Measurements from ENCODE around the gene PI4KB. TPM values are rescaled to one million over a fixed set of nuclear protein-coding genes. Genes with fewer than 3 reads are reported as not detected.

Gene PI4KB
- total RNA-seq, 1 experiment from 2014 or later = 62.8 TPM

GRCh38 chr1:151369302-151369610 lies 42.0 kb upstream of the PI4KB start:
- Histone ChIP-seq H3K27ac (ENCODE audit: low read depth, low read length, poor library complexity, severe bottlenecking) (no peak overlapping the region), H3K27me3 (replicated peaks; ENCODE audit: insufficient read depth, low read depth, low read length, poor library complexity) (no peaks in the 10 kb centered on the region), H3K36me3 (ENCODE audit: insufficient read depth, low read length, poor library complexity, severe bottlenecking) (no peaks in the 10 kb centered on the region), H3K9me3 (ENCODE audit: low read depth, low read length, poor library complexity, severe bottlenecking) (no peaks in the 10 kb centered on the region), H3K4me3 (ENCODE audit: low read depth, low read length, poor library complexity, severe bottlenecking) (no peak overlapping the region), H3K4me1 (ENCODE audit: insufficient read depth, low read length, poor library complexity, severe bottlenecking) (peaks cover 30% of the 10 kb centered on the region)
- ChIA-PET POLR2A (ENCODE audit: low non-redundant PET) (no interaction called here), CTCF (interaction anchor here (0.6 kb wide), 1 partner anchor 324 kb away, joined by 9 read pairs; no protein-coding TSS in a partner anchor)
- no peak for DNase-seq (ENCODE audit: low spot score)
- intact Hi-C loops (cut with micrococcal nuclease; ENCODE audit: unreplicated experiment) = no loop called here
- BruUV-seq (replicated peaks) = no TSS peak
- TF ChIP-seq, protein P1, sequence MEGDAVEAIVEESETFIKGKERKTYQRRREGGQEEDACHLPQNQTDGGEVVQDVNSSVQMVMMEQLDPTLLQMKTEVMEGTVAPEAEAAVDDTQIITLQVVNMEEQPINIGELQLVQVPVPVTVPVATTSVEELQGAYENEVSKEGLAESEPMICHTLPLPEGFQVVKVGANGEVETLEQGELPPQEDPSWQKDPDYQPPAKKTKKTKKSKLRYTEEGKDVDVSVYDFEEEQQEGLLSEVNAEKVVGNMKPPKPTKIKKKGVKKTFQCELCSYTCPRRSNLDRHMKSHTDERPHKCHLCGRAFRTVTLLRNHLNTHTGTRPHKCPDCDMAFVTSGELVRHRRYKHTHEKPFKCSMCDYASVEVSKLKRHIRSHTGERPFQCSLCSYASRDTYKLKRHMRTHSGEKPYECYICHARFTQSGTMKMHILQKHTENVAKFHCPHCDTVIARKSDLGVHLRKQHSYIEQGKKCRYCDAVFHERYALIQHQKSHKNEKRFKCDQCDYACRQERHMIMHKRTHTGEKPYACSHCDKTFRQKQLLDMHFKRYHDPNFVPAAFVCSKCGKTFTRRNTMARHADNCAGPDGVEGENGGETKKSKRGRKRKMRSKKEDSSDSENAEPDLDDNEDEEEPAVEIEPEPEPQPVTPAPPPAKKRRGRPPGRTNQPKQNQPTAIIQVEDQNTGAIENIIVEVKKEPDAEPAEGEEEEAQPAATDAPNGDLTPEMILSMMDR (conservative IDR thresholded peaks at IDR 0.05; ENCODE audit: low read depth, low read length) = no peak
- TF ChIP-seq EZH2 (IDR thresholded peaks at IDR 0.05; ENCODE audit: borderline replicate concordance, low read depth, low read length, poor library complexity, severe bottlenecking) = no peak

- intact Hi-C loops (cut with micrococcal nuclease; ENCODE audit: unreplicated experiment) = no loop called here
- no peaks in the 10 kb centered on the region for H3K36me3 ChIP-seq (ENCODE audit: insufficient read depth, low read length, poor library complexity, severe bottlenecking)
- BruUV-seq (replicated peaks) = no TSS peak
- H3K27ac ChIP-seq (ENCODE audit: low read depth, low read length, poor library complexity, severe bottlenecking) = no peak overlapping the region
- H3K4me1 ChIP-seq (ENCODE audit: insufficient read depth, low read length, poor library complexity, severe bottlenecking) = peaks cover 30% of the 10 kb centered on the region
- H3K4me3 ChIP-seq (ENCODE audit: low read depth, low read length, poor library complexity, severe bottlenecking) = no peak overlapping the region
- H3K9me3 ChIP-seq (ENCODE audit: low read depth, low read length, poor library complexity, severe bottlenecking) = no peaks in the 10 kb centered on the region
- CTCF ChIA-PET = interaction anchor here (0.6 kb wide), 1 partner anchor 324 kb away, joined by 9 read pairs; no protein-coding TSS in a partner anchor
- POLR2A ChIA-PET (ENCODE audit: low non-redundant PET) = interaction anchor here (0.6 kb wide), 1 partner anchor 31 kb away, joined by 6 read pairs; the partner anchor contains the start of gene PSMB4
- TF ChIP-seq EZH2 (IDR thresholded peaks at IDR 0.05; ENCODE audit: borderline replicate concordance, low read depth, low read length, poor library complexity, severe bottlenecking) = no peak
- TF ChIP-seq, protein P1 (conservative IDR thresholded peaks at IDR 0.05; ENCODE audit: low read depth, low read length) = no peak
- H3K27me3 ChIP-seq (replicated peaks; ENCODE audit: insufficient read depth, low read depth, low read length, poor library complexity) = no peaks in the 10 kb centered on the region
- DNase-seq (ENCODE audit: low spot score) = no peak
Measured at GRCh38 chr1:151368393-151369301, 41.4 kb upstream of the PI4KB start.

DNA sequence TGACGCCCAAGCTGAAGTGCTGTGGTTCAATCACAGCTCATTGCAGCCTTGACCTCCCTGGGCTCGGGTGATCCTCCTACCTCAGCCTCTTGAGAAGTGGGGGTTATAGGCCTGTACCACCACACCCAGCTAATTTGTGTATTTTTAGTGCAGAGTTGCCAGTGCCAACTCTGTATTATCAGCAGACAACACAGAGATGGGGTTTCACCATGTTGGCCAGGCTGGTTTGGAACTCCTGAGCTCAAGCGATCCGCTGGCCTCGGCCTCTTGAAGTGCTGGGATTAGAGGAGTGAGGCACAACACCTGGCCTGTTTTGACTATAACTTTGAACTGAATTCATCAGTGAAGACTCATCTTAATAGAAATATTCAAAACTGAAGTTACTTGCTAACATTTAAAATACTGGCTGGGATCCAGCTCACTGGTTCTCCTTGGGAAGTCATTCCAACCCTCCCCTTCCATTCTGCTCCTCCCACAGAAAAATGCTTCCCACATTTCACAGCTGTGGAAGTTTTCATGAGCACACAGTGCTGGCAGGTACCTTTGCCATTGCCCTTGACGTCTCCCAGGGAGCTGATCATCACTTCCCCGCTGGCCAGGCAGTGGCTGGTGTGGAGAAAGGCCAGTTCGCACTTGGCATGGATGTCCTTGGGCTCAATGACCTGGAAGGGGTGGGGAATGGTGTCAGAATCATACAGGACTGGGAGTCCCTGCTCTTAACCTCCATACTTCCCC lies 40.6 kb upstream of the PI4KB start:
- H3K9me3 ChIP-seq (ENCODE audit: low read depth, low read length, poor library complexity, severe bottlenecking) = no peaks in the 10 kb centered on the region
- POLR2A ChIA-PET (ENCODE audit: low non-redundant PET) = interaction anchor here (0.6 kb wide), 1 partner anchor 32 kb away, joined by 6 read pairs; the partner anchor contains the start of gene PSMB4

More for the DNA sequence above, 40.6 kb upstream of the PI4KB start:
- Histone ChIP-seq H3K27me3 (replicated peaks; ENCODE audit: insufficient read depth, low read depth, low read length, poor library complexity) (no peaks in the 10 kb centered on the region), H3K4me3 (ENCODE audit: low read depth, low read length, poor library complexity, severe bottlenecking) (no peak overlapping the region), H3K4me1 (ENCODE audit: insufficient read depth, low read length, poor library complexity, severe bottlenecking) (peaks cover 30% of the 10 kb centered on the region), H3K27ac (ENCODE audit: low read depth, low read length, poor library complexity, severe bottlenecking) (no peak overlapping the region), H3K36me3 (ENCODE audit: insufficient read depth, low read length, poor library complexity, severe bottlenecking) (no peaks in the 10 kb centered on the region)
- CTCF ChIA-PET = no interaction called here
- intact Hi-C loops (cut with micrococcal nuclease; ENCODE audit: unreplicated experiment) = no loop called here
- BruUV-seq (replicated peaks) = no TSS peak
- DNase-seq (ENCODE audit: low spot score) = no peak
- TF ChIP-seq, protein P1 (conservative IDR thresholded peaks at IDR 0.05; ENCODE audit: low read depth, low read length) = no peak
- no peak for TF ChIP-seq EZH2 (IDR thresholded peaks at IDR 0.05; ENCODE audit: borderline replicate concordance, low read depth, low read length, poor library complexity, severe bottlenecking)
